Measurements from ENCODE around the gene EML6. TPM values are rescaled to one million over a fixed set of nuclear protein-coding genes. Genes with fewer than 3 reads are reported as not detected.

Gene EML6
- total RNA-seq, 1 experiment from 2014 or later: 1.5 TPM

DNA sequence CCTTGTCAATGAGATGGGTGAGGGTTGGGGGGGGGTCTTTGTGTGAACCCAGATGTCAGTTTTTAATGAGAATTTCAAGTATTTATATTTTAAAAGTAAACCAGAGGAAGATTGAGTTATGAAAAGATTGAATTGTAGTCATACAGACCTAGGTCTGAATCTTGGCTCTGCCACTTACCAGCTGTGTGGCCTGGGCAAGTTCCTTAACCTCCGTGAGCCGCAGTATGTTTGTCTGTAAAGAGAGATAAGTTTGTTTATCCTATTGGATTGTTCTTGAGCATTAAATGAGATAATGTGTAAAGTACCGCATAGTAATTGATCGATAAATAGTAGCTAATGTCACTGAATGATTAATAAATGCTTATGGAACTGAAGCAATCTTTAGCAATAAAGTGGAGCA is 63.8 kb downstream of the EML6 start:
- no peak overlapping the region for H4K91ac ChIP-seq (ENCODE audit: insufficient read length, low read depth, low read length)
- H3K27ac Mint-ChIP-seq: no peak overlapping the region
- no peaks in the 10 kb centered on the region for H4K20me1 ChIP-seq (ENCODE audit: control insufficient read depth, insufficient read depth, insufficient read length)

More for the DNA sequence above, 63.8 kb downstream of the EML6 start:
- H3K18ac ChIP-seq (ENCODE audit: insufficient read length, low read depth, low read length): no peak overlapping the region
- no peak overlapping the region for H3K56ac ChIP-seq (ENCODE audit: insufficient read length, low read depth, low read length)
- no peaks in the 10 kb centered on the region for H3K79me1 ChIP-seq (ENCODE audit: insufficient read depth, low read depth, low read length, poor library complexity, severe bottlenecking)
- Mint-ChIP-seq H3K9me3 (no peaks in the 10 kb centered on the region), H3K4me1 (no peaks in the 10 kb centered on the region), H3K27me3 (ENCODE audit: low read depth) (no peaks in the 10 kb centered on the region; the same call in 1 of the 2 replicates), H3K4me3 (no peak overlapping the region), H3K36me3 (ENCODE audit: insufficient read depth in 1 of 3, low read depth in 3 of 3) (no peaks in the 10 kb centered on the region)
- no peak overlapping the region for H4K5ac ChIP-seq (ENCODE audit: insufficient read length, low read depth, low read length)
- H3K9me3 ChIP-seq (ENCODE audit: control insufficient read depth, low read depth, low read length): no peaks in the 10 kb centered on the region
- H2BK120ac ChIP-seq (ENCODE audit: low read depth, low read length, poor library complexity, severe bottlenecking): no peak overlapping the region
- no peak overlapping the region for H4K8ac ChIP-seq (replicated peaks; ENCODE audit: insufficient read length, low read depth, low read length)
- H3K9ac ChIP-seq (ENCODE audit: extremely low read depth, insufficient read length, low read length): no peak overlapping the region
- no peak overlapping the region for H2AFZ ChIP-seq (ENCODE audit: low read length)
- H3K14ac ChIP-seq (ENCODE audit: insufficient read depth, low read length): no peak overlapping the region
- TF ChIP-seq, protein P1, sequence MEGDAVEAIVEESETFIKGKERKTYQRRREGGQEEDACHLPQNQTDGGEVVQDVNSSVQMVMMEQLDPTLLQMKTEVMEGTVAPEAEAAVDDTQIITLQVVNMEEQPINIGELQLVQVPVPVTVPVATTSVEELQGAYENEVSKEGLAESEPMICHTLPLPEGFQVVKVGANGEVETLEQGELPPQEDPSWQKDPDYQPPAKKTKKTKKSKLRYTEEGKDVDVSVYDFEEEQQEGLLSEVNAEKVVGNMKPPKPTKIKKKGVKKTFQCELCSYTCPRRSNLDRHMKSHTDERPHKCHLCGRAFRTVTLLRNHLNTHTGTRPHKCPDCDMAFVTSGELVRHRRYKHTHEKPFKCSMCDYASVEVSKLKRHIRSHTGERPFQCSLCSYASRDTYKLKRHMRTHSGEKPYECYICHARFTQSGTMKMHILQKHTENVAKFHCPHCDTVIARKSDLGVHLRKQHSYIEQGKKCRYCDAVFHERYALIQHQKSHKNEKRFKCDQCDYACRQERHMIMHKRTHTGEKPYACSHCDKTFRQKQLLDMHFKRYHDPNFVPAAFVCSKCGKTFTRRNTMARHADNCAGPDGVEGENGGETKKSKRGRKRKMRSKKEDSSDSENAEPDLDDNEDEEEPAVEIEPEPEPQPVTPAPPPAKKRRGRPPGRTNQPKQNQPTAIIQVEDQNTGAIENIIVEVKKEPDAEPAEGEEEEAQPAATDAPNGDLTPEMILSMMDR (conservative IDR thresholded peaks at IDR 0.05): no peak
- H3K27ac ChIP-seq (ENCODE audit: insufficient read length, low read depth, low read length): no peak overlapping the region
- no peak overlapping the region for H3K4ac ChIP-seq (ENCODE audit: low read depth, low read length)
- no peak overlapping the region for H3K4me2 ChIP-seq (ENCODE audit: insufficient read depth, insufficient read length, low read length)
- WGBS (ENCODE audit: extremely low coverage, insufficient read length, low lambda C conversion rate): no CpG with 5 or more reads among the region's 4 CpGs
- no peaks in the 10 kb centered on the region for H3K79me2 ChIP-seq (ENCODE audit: insufficient read depth, low read length)
- H2BK15ac ChIP-seq (ENCODE audit: low read depth, low read length): no peak overlapping the region
- H2BK12ac ChIP-seq (ENCODE audit: insufficient read length, low read depth, low read length): no peak overlapping the region
- no peaks in the 10 kb centered on the region for H3K27me3 ChIP-seq (ENCODE audit: insufficient read depth, low read length)
- no peak overlapping the region for H3K23ac ChIP-seq (ENCODE audit: insufficient read length, low read depth, low read length)
- no peaks in the 10 kb centered on the region for H3K23me2 ChIP-seq (ENCODE audit: insufficient read length, low read depth, low read length, poor library complexity, severe bottlenecking)
- DNase-seq: no peak
- no peaks in the 10 kb centered on the region for H3K4me1 ChIP-seq (ENCODE audit: insufficient read depth, low read length)
- no peak overlapping the region for H3T11ph ChIP-seq (ENCODE audit: low read length)
- no peak overlapping the region for H2BK5ac ChIP-seq (ENCODE audit: insufficient read length, low read length)
- no peak overlapping the region for H2AK5ac ChIP-seq (ENCODE audit: insufficient read length, low read length)
- H2BK20ac ChIP-seq (ENCODE audit: low read depth, low read length, poor library complexity, severe bottlenecking): no peak overlapping the region
